GM10847 (cell line): ENCODE data around the gene TRIO.

Source experiments
- POLR2A ChIP-seq: IDR thresholded peaks from 2 replicates; pipeline ENCODE4 v1.6.1; 2011; ENCODE audit not compliant: insufficient read length; ENCODE audit errors: extremely low read depth

Gene TRIO

DNA sequence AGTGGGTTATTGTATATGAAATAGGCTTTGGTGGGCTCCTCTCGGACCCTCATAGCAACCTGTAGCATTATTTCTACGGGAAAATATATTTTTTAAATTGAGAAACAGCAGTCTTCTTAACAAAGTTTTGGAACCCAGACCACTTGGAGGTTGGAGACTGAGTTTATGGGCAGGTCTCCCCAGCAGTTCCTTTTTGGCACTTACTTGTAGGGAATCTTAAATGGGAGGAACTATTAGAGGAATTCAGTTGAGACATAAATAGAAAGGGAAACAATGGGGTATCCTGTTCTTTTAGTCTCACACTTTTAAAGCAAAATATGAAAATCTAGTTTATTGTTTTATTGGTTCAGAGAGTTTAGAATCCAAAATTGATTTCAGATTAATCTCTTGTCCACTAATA lies 111.5 kb downstream of the TRIO start:
- no peak for TF ChIP-seq POLR2A

DNA sequence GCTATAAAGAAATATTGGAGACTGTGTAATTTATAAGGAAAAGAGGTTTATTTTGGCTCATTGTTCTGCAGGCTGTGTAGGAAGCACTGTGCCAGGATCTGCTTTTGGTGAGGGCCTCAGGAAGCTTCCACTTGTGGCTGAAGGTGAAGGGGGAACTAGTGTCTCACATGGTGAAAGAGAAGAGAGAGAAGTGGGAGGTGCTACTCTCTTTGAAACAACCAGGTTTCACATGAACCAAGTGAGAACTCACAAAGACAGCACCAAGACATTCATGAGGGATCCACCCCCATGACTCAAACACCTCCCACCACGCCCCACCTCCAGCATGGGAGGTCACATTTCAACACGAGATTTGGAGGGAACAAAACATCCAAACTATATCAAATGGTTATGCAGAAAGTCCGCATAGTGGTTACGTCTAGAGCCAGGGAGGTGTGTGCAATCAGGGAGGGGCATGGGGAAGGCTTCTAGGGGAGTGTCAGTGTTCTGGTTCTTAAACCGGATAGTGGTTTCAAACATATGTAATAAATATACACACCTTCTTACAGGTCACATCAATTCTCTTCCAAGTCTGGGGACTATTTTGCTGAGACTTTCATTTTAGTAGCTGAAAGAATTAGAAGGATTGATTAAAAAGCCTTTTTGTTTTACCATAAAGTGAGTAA lies 113.0 kb downstream of the TRIO start:
- no peak for TF ChIP-seq POLR2A

DNA sequence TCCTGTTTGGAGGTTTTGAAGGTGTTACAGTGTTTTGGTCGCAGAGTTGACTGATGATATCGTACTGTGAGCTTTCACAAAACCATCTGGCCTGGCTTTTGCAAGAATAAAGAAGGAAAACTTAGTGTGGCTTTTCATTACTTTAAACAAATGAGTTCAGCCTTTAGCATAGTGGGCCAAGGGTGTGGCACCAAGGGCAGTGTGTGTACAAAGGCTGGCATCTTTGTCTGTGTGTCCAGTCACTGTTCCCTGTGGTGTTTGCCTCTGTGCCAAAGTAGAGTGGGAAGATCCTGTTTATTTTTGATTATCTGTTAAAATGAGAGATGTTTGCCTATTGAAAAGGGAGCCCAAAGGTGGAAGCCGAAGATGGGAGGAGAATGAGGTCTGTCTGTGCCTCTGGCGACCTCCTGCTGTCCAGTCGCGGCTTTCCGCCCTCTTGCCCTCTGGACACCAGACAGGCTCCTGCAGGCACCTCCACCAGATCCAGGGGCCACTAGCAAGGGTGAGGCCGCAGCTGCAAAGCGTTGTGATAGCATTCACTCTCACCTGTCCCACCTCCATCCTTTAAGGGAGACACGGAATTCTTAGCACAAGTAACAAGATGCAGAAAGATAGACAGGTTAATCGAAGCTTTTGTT lies 113.7 kb downstream of the TRIO start:
- no peak for TF ChIP-seq POLR2A

DNA sequence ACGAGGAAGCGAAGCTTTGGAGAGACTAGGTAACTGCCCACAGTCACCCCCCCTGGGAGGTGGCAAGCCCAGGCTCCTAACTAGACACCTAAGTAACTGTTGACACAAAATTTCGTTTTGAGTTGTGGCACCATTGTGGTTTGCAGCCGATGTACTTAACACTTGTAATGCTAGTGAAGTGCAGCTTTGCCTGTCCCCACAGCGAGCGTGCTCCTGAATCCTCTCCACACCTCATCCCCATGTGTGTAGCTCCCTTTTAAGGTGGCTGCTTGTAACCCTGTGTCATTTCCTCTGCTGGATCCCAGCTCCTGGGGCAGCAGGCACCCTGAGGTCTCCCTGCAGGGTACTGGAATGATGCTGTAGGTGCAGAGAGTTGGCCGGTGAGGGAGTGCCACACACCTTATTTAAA lies 114.9 kb downstream of the TRIO start:
- no peak for TF ChIP-seq POLR2A

DNA sequence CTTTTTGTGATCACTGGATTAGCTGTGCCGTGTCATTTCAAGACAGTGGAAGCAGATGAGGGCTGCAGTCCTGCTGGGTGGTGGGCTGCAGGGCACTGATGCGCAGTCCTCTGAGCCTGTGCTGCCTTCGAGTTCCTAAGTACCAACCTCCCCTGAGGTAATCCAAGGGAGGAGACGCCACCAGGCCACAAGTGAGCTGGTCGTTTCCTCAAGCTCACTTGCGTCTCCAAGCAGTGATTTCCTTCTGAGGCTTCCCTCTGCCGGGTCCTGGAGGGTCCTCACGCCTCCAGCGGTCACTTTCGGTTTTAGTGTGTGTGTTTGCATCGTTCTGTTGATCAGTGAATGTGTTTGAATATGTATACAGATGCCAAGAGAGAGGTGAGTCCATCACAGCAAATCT lies 115.7 kb downstream of the TRIO start:
- TF ChIP-seq POLR2A: no peak

DNA sequence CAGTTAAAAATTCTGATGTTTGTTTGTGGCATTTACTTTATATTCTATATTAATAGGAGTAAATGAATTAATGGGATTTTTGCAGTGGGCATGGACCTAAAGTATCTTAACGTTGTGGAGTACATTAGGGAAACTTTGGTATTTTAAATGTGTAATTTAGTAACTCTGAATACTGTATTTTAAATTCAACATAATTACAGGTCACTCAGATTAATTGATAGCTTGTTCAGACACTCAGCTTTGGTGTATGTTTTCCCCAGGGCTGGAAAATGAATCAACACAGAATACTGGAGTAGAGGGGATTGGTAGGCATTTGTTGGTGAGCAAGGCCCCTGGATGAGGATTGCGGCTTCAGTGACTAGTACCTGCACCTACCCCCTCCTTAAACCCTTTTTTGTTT lies 117.5 kb downstream of the TRIO start:
- no peak for TF ChIP-seq POLR2A

DNA sequence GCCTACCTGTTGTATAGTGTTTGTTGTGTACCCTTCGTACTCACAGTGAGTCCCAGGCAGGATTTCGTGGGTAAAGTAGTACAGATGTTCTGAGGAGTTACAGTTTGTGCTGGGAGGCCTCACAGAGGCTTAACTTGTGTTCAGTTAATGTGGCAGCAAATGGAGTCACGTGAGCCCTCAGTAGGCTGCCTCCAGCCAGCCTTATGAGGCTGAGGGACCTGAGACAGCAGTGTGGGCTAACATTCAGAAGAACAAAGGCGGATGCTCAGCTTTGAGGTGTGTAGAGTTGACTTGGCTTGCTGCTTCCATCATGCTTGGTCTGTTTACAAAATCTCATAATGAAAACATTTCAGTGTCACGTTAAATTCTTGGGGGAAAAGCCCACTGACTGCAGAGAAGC lies 118.1 kb downstream of the TRIO start:
- TF ChIP-seq POLR2A: no peak

DNA sequence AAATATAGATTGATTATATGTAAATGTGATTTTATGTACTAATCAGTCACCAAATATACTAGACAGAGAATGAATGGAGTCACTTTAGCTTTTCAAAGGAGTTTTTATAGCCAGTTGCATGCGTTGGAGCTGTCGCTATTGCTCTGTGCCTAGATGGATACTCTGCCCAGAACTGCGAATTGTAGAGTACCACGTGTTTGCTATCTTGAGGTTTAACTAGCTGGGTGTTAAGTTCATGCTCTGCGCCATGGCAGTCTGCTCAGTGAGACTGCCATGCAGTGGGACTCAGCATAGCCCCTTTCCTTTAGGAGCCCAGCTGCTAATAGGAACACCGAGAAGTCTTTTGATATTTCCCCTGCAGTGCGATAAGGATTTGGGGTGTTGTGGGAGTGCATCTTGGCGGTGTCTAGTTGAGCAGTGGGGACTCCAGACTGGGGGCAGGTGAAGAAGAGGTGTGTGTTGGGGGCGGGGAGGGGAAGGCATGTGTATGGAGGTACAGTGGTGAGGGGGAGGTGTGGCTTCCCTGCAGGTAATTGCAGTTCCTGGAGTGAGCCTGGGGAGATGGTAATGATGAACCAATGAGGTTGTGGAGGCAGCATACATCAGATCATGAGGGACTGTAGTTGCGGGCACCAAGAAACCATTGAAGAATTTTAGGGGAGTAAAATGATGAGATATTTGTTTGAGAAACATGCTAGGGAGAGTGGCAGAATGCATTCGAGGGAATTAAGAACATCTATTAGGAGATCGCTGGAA lies 118.9 kb downstream of the TRIO start:
- no peak for TF ChIP-seq POLR2A

DNA sequence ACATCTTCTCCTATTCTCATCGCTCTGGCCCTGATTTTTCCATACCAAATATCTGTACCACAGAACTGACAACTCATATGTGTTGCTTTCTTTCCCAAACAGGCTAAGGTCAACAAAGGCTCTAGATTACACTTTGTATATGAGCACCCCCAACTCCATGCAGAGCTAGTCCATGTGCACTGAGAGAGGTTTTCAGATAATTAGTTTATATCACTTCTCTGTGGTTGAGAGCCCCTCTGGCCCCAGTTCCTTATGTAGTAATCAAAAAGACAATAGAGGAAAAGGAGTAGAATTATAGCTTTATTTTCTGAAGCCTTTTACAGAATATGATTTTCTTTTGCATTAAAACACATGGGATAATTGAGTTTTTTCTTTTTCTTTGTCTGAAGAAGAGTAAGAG lies 120.0 kb downstream of the TRIO start:
- no peak for TF ChIP-seq POLR2A

DNA sequence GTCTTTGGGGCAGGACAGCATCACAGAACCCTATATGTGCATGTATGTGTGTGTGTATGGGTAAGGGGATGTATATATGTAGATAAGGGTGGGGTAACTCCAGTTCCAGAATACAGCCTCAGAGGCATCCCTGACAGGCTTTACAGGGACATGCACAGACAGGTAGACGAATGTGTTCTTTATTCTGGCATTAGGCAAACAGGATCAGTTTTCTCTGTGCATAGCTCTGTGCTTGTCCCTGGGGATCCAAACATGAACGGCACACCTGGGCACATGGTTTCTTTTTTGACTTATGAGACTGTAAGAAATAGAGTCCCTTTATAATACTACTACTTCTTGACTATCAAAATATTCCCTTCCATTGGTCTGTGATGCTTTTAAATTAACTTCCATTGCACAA lies 120.6 kb downstream of the TRIO start:
- no peak for TF ChIP-seq POLR2A

DNA sequence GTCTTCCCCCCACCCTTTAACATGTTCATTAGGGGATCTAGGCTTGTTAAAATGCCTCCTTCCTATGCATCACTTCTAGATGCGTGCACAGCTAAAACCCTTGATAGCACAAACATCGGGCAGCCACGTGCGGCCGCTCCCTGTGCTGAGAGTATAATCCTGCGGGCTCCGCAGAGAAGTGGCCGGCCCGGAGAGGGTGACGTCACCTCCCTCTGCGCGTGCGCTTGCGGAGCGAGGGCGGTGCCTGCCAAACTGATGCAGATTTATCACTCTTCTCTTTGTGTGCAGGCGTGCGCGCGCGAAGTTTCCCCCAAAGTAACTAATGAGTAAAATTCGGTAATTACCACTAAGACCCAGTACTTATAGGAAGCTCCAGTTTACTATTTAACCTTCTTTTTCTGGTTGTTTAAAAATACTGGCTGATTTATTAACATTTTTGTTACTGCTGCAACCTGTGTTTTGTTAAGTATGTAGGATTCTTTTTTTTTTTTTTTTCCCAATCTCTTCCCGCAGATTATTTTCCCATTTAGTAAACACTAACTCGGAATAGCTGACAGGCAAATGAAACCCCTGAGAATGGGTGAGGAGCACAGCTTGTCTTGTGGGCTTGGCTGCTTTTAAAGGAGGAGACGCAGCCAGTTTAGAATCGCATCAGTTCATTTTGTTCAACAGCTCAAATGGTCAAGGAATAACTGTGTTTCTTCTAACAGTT lies 121.6 kb downstream of the TRIO start:
- TF ChIP-seq POLR2A: peak; percentile 41

DNA sequence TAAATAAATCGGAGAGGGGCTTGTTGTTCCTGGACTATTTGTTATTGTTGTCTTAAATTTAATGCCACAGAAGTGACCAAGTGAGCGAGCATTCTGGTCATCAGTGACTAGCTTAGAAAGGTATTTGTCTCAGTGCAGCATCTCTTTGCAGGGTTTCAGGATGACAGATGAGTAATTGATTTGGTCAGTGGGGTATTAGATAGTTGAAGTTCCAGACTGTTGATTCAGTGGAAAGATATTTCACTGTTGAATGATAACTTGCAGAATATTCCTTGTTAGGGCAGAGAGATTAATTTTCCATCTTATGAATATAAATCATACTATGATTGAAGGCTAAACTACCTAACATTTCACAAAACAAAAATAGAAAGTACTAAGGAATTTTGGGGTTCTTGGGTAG lies 122.4 kb downstream of the TRIO start:
- TF ChIP-seq POLR2A: no peak

DNA sequence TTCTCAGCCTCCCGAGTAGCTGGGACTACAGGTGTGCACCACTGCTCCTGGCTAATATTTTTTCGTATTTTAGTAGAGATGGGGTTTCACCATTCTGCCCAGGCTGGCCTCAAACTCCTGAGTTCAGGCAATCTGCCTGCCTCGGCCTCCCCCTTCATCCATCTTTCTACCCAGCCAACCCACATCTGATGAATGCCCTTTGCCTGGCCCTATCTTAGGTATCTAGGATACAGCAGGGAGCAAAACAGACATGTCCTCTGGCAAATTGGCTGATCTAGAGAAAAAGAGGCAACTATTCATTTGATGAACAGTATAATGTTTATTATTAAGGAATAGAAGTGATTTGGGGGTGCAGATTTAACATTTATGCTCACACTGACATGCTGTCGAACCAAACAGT lies 123.0 kb downstream of the TRIO start:
- TF ChIP-seq POLR2A: no peak

DNA sequence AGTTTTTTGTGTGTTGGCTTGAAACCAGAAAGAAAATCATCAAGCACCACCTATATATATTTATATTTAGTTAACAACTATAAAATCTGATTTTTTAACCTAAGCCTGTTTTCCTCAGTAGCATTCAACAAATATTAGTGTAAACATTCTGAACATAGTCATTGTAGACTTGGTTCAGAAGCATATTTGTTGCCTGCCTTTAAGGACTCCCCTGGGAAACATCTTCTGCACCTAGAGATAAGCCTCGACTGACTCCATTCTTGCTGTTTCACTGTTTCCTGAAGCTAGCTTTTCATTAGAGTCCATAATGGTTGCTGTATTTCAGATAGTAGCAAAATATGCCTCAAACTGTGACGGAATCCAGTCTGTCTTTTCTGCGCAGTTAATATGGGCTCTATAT lies 123.5 kb downstream of the TRIO start:
- no peak for TF ChIP-seq POLR2A

DNA sequence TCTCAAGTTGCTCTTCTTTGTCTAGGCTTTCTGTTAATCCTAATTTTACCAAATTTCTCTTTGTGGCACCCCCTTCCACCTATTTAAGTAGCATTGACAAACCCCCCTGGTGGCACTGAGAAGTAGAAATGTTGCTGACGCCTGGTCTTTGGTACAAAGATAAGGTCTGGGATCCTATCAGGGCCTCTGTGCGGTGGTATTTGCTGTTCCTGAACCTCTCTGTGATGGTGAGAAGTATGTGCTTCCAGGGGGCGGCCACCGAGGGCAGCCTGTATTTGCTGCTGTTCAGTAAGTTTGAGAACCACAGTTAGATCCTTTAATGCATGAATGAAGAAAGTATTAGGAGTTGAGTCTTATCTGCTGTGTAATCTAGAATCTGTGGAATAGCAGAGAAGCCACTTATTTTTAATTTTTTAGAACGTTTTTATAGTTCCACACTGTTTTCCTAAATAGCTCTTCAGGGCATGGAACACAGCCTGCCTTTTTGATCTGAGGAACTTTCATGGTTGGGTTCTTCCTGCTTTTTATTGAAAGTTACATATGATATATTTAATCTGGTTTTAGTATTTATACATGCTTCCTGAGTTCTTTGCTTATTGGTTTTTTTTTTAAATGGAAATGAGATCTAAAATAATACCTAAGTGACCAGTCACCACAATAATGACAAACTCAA lies 124.2 kb downstream of the TRIO start:
- TF ChIP-seq POLR2A: no peak
